Left ventricle myocardium inferior (tissue), 1 donor: Measurements from ENCODE around the gene IL6ST. TPM values are rescaled to one million over a fixed set of nuclear protein-coding genes. Genes with fewer than 3 reads are reported as not detected.
"Not testable (repeated sequence)": the region's sequence is repeated elsewhere in the genome, so short reads cannot be mapped to it uniquely, and the experiment has no call there.

Source experiments
- DNase-seq: peaks from one replicate; pipeline ENCODE4 v3.0.0-alpha.2; 2020
- H3K27ac ChIP-seq: fragments of 200-600 bp; replicated peaks from 2 replicates; pipeline ENCODE4 v1.8.0; 2021
- H3K27me3 ChIP-seq: fragments of 200-600 bp; 2 replicates; pipeline ENCODE4 v1.8.0; 2021; ENCODE audit warnings: low read depth
- H3K36me3 ChIP-seq: fragments of 200-600 bp; 2 replicates; pipeline ENCODE4 v1.8.0; 2021
- H3K4me1 ChIP-seq: fragments of 200-600 bp; 2 replicates; pipeline ENCODE4 v1.8.0; 2021
- H3K4me3 ChIP-seq: fragments of 200-600 bp; 2 replicates; pipeline ENCODE4 v1.8.0; 2021; ENCODE audit warnings: mild to moderate bottlenecking, moderate library complexity
- H3K9me3 ChIP-seq: fragments of 200-600 bp; replicated peaks from 2 replicates; pipeline ENCODE4 v1.8.0; 2021
- intact Hi-C: fragments of 100-400 bp; cut with micrococcal nuclease; formaldehyde crosslinking; loops from one replicate; pipeline ENCODE4 v1.11.0; 2022
- total RNA-seq: library from RNA; stranded (reverse); fragmentation: NEBNext Ultra II Directional; extraction: Animal tissue kit (Norgen Biotek cat#: 25700); gene quantifications from one replicate; pipeline ENCODE4 v1.2.1, GENCODE V29; 2021
- TF ChIP-seq, protein P1 (sequence below): fragments of 200-600 bp; IDR thresholded peaks from 2 replicates; pipeline ENCODE4 v1.8.0; 2021; ENCODE audit warnings: antibody characterized with exemption, mild to moderate bottlenecking, borderline replicate concordance
- donor health status: DM: no; HTN: yes; CAD: no; lungs with severe emphysema.

The IL6ST gene
- total RNA-seq, 1 donor from 2014 or later, result 125 TPM

DNA sequence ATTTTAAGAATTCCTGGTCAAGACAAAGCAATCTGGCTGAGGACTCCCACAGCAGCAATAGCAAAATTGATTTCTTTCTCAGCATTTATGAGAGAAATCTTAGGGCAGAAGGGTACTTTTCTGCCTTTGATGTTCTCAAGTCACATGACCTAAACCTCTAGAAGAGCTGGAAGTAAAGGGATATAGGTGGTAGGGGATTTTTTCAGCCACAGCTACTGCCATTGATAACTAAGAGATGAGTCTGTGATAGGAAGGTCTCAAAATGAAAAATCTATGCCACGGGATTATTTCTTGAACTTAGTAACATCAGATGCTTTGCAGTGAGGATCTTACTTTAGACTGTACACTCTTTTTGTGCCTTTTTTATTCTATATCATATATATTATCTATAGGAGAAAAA is 35.6 kb downstream of the IL6ST start:
- H3K36me3 ChIP-seq, result peaks cover 99% of the 10 kb centered on the region
- H3K9me3 ChIP-seq, result no peaks in the 10 kb centered on the region
- no peak for DNase-seq
- TF ChIP-seq, protein P1, sequence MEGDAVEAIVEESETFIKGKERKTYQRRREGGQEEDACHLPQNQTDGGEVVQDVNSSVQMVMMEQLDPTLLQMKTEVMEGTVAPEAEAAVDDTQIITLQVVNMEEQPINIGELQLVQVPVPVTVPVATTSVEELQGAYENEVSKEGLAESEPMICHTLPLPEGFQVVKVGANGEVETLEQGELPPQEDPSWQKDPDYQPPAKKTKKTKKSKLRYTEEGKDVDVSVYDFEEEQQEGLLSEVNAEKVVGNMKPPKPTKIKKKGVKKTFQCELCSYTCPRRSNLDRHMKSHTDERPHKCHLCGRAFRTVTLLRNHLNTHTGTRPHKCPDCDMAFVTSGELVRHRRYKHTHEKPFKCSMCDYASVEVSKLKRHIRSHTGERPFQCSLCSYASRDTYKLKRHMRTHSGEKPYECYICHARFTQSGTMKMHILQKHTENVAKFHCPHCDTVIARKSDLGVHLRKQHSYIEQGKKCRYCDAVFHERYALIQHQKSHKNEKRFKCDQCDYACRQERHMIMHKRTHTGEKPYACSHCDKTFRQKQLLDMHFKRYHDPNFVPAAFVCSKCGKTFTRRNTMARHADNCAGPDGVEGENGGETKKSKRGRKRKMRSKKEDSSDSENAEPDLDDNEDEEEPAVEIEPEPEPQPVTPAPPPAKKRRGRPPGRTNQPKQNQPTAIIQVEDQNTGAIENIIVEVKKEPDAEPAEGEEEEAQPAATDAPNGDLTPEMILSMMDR, result no peak
- no peak overlapping the region for H3K27ac ChIP-seq
- intact Hi-C loops, result no loop called here
- H3K4me3 ChIP-seq, result no peak overlapping the region
- H3K4me1 ChIP-seq, result no peaks in the 10 kb centered on the region
- no peaks in the 10 kb centered on the region for H3K27me3 ChIP-seq

DNA sequence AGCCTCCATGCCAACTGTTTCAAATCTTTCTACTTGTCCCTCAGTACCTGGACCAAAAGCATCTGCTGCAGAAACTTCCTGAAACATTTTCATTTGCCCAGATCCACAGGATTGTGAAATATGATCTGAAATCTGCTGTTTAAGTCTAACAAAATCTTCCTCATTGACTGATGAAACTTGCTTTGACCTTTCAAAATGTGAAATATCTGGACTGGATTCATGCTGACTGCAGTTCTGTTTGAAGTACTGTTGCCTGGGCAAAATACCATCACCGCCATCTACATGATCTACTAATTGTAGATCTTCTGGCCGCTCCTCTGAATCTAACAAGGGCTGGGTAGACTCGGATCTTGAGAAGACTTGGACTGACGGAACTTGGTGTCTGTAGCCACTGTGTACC is 53.6 kb downstream of the IL6ST start:
- H3K27ac ChIP-seq, DNase-seq, H3K4me3 ChIP-seq, H3K9me3 ChIP-seq, H3K27me3 ChIP-seq, H3K4me1 ChIP-seq, intact Hi-C loops: not testable (repeated sequence)
- H3K36me3 ChIP-seq, result peaks cover 81% of the 10 kb centered on the region

DNA sequence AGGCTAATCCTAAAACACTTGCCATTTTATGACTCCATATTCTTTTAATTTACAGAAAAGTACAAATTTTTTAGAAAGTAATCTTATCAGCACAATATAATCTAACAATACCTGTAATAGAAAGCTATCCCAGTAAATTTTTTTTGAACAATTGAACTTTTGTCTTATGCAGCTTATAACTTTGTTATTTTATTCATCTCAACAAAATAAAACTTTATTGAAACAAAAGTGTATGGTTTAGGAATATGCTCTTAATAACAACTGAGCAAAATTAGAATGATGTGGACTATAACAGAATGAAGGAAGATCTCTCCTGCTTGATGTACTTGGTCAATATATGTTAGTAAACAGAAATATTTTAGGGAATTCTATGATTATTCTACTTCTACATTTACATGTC is 57.2 kb downstream of the IL6ST start:
- not testable (repeated sequence) for H3K27ac ChIP-seq, H3K27me3 ChIP-seq, H3K4me1 ChIP-seq, DNase-seq, H3K9me3 ChIP-seq, H3K4me3 ChIP-seq
- H3K36me3 ChIP-seq, result peaks cover 60% of the 10 kb centered on the region
- intact Hi-C loops, result loop anchor here (10.0 kb wide), 1 partner anchor 267 kb away; no protein-coding TSS in a partner anchor

DNA sequence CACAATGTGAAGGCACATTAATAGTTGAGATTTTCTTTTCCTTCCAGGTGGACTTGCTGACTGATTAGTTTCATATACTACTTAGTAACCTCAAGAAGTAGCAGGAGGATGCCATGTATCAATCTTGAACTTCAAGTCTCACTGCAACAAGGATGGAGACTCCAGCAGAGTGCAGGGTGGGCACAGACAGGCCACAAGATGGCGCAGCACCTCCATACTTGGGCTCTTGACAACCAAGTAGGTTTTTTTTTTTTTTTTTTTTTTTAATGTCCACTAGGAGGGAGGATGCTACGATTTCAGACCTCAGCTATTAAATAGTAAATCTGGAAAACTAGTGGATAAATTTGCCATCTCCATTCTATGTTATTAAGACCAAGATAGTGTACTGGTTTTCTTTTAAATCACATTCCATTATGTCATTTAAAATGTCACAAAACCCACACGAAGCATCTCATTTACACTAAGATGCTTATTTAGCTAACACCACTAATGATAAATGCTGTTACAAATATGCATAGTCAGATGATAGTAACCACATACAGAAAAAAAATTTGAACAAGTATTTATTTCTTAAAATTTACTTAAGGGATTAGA is 58.6 kb downstream of the IL6ST start:
- intact Hi-C loops, result loop anchor here (10.0 kb wide), 1 partner anchor 269 kb away; no protein-coding TSS in a partner anchor
- Histone ChIP-seq H3K36me3 (peaks cover 46% of the 10 kb centered on the region), H3K9me3 (no peaks in the 10 kb centered on the region), H3K27ac (no peak overlapping the region), H3K27me3 (no peaks in the 10 kb centered on the region), H3K4me3 (no peak overlapping the region), H3K4me1 (peaks cover 9% of the 10 kb centered on the region)
- TF ChIP-seq, protein P1, result peak; percentile 90
- peak; percentile 82 for DNase-seq

DNA sequence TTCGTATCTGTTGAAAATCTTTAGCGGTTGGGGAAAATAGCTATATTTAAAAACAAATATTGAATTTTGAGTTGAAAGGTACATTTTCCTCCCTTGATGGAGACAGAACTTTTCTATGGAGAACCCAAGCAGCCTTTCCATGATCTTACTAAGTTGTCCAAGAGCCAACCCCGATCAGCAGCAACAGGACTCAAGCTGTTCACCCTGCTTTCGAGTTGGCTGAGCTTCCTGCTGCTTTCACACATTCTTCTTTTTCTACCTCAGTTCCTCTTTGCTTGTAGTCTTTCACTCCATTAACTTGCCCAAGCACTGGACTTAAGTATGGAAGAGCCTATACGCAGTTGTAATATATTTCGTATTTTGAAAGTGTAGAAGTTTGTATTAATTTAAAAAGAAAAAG is 59.4 kb downstream of the IL6ST start:
- Histone ChIP-seq H3K36me3 (peaks cover 37% of the 10 kb centered on the region), H3K27me3 (no peaks in the 10 kb centered on the region), H3K4me3 (no peak overlapping the region), H3K9me3 (no peaks in the 10 kb centered on the region), H3K4me1 (peaks cover 9% of the 10 kb centered on the region), H3K27ac (no peak overlapping the region)
- DNase-seq, result no peak
- intact Hi-C loops, result loop anchor here (10.0 kb wide), 1 partner anchor 269 kb away; no protein-coding TSS in a partner anchor
- TF ChIP-seq, protein P1, result no peak

DNA sequence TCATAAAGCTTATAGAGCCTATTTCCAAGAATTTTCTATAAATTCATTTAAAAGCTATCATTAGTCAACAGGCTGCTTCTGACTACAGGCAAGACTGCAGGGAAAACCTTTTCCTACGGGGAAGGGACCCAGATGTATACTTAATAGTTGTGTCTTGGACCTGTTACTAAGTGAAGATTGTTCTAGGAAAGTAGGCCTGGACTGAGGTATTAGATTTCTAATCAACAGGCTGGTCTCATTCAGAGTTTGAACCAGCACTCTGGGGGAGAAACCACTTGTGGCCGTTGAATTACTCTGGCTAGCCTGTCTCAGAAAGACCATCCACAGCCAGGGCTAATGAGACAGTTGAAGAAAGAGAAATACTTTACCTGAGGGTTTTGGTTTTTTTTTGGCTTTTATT is 60.0 kb downstream of the IL6ST start:
- no peak for DNase-seq
- intact Hi-C loops, result loop anchor here (10.0 kb wide), 1 partner anchor 270 kb away; no protein-coding TSS in a partner anchor
- H3K27me3 ChIP-seq, result no peaks in the 10 kb centered on the region
- H3K4me3 ChIP-seq, result no peak overlapping the region
- H3K36me3 ChIP-seq, result peaks cover 31% of the 10 kb centered on the region
- H3K4me1 ChIP-seq, result peaks cover 9% of the 10 kb centered on the region
- TF ChIP-seq, protein P1, result no peak
- no peak overlapping the region for H3K27ac ChIP-seq
- no peaks in the 10 kb centered on the region for H3K9me3 ChIP-seq
